ENCODE measurements around the gene SETD1A.
"Not testable (repeated sequence)": the region's sequence is repeated elsewhere in the genome, so short reads cannot be mapped to it uniquely, and the experiment has no call there.

Gene SETD1A

DNA sequence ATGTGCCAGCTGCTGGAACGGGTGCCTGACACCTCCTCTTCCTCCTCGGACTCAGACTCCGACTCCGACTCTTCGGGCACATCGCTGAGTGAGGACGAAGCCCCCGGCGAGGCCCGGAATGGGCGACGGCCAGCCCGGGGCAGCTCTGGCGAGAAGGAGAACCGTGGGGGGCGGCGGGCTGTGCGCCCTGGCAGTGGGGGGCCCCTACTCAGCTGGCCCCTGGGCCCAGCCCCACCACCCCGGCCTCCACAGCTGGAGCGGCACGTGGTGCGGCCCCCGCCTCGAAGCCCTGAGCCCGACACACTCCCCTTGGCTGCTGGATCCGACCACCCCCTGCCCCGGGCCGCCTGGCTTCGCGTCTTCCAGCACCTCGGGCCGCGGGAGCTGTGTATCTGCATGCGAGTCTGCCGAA is 27.4 kb upstream of the SETD1A start:
- DNase-seq = no peak

DNA sequence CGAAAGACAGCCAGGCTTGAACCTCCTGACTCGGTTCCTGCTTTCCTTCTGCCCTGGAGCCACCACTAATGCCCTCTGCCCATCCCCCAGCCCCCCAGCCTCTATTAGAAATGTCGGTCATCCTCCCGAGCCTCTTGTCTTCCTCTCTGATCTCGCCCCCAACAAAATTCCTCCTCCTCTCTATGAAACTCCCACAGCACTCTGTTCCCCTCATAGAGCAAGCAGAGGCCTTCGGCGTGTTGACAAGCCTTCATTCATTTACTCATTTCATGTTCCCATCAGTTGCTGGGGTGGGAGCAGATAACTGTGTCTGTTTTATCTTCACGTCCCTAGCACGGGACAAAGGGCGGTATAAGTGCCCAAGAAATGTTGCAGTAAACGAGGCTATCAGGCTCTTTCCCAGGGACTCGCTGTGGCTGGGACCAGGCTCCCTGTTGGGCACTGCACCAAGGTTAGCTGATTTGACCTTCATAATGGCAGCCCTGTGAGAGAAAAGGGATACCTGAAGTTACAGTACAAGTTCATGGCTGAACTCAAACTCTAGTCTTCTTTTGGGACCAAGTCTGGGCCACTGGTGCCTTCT is 26.4 kb upstream of the SETD1A start:
- DNase-seq = no peak

DNA sequence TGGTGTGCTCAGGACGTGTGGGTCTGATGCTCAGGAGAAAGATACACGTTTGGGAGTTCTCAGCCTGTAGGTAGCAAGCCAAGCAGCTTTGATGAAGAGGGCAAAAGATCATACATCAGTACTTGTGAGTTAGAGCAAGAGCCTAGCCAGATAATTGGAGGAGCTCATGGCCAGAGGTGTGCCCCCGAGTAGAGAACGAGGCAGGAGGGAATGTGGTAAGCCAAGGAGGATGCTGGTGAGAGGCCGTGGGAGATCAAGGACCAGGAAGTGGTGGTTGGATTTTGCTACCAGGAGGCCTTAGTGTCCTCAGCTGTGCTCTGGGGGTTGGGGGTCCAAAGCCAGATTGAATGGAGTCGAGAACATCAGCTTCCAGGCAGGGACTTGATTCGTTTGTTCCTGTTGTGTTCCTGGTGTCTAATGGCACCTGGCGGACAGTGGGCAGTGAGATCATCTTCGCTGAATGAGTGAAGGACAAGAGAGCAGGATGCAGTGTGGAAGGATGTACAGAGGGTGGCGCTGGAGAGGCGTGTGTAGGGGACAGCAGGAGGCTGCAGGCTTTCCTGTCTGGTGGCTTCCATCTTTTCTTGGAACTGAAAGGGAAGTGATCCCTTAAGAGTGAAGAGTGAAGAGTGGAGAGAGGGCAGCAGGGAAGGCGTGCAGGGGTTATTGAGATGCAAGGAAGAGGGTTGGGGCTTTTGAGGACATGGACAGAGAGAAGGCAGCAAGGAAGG is 22.6 kb upstream of the SETD1A start:
- DNase-seq = no peak

DNA sequence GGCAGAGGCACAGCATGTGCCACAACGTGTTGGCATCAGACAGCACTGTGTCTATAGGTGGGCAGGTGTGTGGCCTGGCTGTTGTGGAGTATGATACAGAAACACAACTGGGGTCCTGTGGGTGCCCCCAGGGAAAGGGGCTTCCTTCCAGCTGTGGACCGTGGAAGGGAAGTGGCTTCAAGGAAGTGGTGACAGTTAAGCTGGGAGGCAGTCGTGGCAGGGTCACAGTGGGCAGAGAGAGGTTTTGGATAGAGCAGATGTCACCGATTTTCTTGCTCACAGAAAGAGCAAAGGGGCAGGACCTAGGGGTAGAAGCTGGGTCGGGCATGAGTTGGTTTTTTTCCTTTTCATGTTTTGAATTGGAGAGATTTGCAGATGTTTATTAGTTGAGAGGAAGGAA is 19.9 kb upstream of the SETD1A start:
- DNase-seq = no peak

DNA sequence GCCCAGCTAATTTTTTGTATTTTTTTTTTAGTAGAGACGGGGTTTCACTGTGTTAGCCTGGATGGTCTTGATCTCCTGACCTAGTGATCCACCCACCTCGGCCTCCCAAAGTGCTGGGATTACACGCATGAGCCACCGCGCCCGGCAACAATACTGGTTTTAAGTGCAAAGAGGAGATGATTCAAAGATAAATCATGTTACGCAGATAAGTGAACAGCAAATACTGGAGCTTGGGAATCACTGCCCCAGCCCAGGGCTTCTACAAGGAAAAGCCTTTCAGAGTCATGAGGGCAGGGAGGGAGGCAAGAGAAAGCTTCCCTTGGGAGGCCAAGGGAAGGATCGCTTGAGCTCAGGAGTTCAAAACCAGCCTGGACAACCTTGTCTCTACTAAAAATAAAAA is 18.0 kb upstream of the SETD1A start:
- DNase-seq = not testable (repeated sequence)

DNA sequence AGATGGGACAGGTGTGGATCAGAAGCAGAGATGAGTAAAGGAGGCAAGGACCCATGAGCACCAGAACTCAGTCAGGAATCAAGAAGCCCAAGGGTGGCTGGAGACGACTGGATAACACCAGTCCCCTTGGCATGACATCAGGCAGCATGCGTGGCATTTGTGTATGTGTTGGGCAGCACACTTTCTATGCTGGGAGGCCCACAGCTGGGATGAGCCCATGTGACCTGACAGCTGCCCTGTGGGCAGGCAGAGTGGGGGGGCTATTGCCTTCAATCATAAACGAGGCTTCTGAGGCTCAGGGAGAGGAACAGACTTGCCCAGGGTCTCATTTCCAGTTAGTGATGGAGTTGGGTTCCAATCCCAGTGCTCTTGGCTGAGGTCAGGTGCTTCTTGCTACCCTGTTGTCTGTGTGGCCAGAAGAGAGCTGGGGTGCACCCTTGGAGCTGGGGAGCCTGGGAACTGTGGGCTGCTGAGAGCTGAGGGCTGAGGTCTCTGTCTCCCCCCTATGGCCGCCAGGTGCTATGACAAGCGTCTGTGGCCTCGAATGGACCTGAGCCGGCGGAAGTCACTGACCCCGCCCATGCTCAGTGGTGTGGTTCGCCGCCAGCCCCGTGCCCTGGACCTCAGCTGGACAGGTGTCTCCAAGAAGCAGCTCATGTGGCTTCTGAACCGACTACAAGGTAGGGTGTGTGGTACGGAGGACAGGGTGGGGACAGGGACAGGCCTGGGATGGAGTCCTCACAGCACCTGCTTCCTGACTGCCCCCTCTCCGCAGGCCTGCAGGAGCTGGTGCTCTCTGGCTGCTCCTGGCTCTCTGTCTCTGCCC is 15.7 kb upstream of the SETD1A start:
- no peak for DNase-seq

DNA sequence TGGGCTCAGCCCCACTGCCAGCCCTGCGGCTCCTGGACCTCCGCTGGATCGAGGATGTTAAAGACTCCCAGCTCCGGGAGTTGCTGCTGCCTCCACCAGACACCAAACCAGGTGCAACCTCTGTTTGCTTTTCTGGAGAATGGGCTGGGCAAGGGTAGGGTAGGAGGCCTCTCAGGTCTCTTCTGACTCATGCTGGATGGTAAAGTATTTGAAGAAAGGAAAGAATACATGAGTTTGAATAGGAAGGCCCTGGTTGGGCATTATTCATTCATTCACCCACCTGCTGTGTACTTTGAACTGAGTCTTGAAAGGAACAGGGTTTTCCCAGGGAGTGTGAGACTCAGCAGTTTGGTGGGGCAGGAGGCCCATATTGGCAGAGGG is 15.1 kb upstream of the SETD1A start:
- no peak for DNase-seq

DNA sequence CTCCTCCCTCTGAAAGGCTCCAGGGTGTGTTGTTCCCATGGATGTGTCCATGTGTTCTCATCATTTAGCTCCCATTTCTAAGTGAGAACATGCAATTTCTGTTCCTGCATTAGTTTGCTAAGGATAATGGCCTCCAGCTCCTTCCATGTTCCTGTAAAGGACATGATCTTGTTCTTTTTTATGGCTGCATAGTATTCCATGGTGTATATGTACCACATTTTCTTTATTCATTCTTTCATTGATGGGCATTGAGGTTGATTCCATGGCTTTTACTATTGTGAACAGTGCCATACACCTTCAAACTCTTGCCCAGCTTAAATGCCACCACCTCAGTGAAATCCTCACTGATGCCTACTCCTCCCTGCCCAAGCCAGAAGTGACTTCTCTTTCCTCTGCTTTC is 13.2 kb upstream of the SETD1A start:
- no peak for DNase-seq

DNA sequence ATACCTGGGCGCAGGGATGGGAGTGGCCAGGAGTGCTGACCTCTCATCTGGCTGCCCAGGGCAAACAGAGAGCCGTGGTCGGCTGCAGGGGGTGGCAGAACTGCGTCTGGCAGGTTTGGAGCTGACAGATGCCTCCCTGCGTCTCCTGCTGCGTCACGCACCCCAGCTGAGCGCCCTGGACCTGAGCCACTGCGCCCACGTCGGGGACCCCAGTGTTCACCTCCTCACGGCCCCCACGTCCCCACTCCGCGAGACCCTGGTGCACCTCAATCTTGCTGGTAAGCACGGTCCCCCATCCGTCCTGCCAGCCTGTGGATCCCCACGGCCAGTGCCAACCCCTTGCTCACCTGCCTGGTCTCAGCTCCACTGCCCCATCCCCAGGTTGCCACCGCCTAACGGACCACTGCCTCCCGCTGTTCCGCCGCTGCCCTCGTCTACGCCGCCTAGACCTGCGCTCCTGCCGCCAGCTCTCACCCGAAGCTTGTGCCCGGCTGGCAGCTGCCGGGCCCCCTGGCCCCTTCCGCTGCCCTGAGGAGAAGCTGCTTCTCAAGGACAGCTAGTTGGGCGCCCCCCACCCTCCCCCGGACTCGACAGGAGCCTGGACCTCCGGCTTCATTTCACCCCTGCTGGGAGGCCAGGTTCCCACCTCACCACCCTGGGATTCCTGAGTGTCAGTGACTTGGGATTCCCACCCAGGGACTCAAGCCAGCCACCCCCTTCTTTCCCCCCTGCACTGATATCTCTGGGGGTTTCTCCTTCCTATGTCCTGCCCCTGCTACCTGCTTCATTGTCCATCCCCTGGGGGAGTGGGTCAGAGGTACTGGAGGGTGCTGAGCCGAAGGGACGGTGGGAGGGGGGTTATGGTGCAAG is 10.6 kb upstream of the SETD1A start:
- no peak for DNase-seq

DNA sequence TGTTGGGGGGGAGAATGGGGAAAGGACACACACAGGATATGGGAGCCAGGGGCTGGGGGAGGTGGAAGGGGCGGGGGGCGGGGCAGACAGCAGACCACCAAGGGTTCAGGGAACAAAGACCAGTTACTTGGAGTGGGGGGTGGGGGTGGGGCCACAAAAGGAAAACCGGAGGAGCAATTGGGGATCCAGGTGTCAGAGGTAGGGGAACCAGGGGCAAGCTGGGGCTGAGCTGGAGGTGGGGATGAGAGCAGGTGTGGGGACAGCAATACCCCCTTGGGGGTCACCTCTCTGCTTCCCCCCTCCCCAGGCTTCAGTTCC is 10.1 kb upstream of the SETD1A start:
- DNase-seq = no peak

DNA sequence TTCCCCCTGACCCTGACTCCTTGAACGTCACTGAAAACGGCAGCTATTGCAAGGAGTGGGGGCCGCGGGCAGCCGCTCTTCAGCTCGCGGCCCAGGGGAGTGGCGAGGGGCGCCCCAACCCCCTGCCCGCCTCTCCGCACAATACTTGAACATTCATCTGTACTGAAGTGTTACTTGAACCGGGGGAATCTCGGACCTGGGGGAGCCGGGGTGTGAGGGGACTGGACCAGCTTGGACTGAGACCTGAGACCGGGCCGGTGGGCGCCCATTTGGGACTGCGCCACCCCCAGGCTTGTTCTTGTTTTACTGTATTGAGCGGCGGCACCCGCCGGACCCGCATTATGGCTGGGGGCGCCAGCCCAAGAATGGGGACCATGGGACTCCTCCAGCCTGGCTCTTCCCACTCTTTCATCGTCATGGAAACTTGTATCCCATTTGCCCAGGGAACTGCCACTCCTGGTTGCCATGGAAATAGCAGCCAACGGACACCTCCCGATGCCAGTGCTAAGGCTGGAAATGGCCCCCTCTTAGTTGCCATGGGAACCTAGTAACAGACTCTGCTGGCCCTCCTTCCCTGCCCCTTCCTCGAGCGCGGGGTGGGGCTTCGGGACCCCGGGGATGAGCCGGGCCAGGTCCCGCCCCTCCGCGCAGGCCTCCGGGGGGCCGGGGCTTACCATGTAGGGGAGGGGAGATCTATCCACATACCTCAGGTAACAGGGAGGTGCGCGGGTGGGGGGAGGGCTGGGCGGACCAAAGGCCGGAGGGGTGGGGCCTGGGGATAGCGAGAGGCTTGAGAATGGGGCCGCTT is 9.5 kb upstream of the SETD1A start:
- DNase-seq = no peak

DNA sequence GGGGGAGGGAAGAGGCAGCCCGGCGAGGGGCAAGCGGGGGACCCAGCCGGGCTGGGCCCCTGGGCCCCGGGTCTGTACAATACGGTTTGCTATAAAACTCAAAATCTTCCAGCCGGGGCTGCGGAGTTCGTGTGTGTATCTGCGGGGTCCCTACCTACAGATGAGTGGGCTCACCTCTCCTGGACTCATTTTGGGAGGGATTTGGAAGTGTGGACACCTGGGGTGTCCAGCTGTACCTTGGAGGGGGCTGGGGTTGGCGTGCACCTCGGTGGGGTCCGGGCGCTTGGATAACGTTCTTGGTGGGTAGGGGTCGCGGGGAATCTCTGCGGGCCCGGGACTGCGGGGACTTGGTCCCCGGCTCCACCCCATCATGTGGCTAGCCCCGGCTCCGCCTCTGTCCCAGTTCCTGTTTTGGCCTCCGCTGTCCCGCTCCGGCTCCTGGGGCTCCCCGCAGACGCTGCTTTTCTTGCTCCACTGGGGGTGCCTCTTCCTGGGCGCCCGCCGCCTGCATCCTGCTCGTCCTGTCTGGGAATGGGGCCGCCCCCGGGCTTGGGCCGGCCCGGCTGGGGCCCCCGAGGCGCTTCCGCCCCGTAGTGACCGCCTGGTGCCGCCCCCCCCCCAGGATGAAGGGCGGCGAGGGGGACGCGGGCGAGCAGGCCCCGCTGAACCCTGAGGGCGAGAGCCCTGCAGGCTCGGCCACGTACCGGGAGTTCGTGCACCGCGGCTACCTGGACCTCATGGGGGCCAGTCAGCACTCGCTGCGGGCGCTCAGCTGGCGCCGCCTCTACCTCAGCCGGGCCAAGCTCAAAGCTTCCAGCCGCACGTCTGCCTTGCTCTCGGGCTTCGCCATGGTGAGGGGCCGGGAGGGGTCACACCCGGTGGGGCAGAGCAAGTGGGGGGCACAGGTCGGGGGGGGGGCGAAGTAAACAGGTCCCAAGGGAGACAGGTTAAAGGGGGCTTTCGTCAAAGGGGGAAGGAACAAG is 8.6 kb upstream of the SETD1A start, which contains the start of gene ORAI3:
ORAI3 (plus strand) TSS at position 402 of the 983 bp plus-strand sequence; CDS start at position 624, 222 bp downstream.
- no peak for DNase-seq

DNA sequence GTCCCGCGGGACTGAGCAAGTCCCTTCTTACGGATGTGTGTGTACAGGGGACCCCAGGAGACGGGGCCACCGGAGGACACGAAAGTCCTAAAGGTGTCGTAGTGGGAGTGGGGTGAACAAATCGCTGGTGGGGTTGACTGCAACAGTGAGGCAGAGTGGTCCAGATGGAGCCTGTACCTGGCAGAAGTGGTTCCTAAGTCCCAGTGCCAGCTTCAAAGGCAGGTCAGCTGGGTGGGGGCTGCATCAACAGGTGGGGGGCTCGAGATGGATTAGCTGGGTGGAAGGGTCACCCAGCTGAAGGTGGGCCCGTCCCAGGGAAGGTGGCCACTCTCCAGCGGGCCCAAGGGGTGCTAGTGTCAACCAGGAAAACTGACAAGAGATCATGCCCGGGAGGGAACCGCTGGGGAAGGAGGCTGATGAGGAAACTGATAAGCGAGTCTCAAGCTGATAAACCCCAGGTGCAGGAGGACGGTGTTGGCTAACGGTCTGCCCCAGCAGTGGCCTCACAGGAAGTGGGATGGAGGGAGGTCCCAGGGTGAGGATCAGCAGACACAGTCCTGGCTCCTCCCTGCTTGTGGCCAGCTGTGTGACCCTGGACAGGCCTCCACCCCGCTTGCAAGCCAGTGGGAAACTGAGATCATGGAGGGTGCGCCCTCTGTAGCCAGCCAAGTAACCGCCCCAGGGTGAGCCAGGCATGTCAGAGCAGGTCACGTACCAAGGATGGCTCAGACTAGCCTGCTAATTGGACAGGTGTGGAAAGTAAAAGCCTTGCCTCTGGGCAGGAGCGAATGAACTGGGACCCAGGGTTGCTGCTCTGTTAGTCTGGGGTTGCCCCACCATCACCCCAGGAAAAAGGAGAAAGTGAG is 7.7 kb upstream of the SETD1A start:
- no peak for DNase-seq

DNA sequence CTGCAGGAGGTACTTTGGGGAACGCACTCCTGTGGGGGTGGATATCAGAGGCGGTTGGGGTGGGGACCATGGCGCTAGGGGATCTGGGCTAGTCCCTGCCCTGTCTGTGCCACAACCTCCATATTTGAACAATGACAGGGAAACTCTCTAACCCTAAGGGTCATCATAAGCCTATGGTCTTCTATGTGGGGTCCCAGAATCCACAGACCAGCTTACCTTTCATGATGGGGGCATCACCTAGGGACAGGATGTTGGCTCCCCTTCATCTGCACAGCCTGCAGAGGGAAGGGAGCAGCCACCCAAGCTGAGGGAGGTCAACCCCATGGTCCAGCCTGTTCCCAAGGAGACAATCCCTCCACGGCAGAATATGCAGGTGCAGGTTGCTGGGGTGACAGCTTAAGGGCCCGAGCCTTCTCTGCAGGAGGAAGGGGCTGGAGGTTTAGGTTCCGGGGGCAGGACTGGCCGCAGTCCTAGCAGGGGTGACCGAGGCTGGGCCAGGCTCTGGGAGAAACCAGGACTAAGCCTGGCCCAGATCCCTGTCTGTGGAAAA is 7.0 kb upstream of the SETD1A start:
- no peak for DNase-seq

DNA sequence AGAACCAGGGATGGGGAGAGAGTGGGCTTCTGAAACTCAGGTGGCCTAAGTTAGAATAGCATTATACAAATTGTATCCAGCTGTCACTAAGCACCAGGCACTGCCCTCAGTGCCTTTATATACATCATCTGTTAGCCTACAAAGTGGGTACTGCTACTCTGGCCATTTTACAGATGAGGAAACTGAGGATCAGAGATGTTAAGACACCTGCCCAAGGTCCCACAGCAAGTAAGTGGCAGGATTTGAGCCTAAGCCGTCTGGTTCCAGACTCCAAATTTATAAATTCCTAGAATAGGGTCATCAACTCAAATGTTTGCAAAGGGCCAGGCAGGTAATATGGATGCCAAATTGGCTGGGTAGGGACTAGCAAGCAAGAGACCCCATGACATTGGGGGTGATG is 6.4 kb upstream of the SETD1A start:
- no peak for DNase-seq

DNA sequence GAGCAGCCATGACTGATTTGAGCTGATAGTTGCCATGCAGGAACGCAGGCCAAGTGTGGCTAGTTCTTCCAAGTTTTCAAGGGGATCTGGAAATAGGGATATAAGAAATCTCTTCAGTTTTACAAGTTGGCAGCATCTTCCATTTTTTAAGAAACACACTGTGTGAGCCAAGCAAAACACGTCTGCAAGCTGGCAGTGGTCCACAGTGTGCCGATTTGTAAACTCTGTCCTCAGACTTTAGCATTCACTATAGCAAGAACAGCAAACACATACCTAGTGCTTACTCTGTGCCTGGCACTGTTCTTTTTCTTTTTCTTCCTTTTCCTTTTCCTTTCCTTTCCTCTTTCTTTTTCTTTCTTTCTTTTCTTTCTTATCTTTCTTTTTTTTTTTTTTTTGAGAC is 5.8 kb upstream of the SETD1A start:
- DNase-seq = peak; percentile 13

DNA sequence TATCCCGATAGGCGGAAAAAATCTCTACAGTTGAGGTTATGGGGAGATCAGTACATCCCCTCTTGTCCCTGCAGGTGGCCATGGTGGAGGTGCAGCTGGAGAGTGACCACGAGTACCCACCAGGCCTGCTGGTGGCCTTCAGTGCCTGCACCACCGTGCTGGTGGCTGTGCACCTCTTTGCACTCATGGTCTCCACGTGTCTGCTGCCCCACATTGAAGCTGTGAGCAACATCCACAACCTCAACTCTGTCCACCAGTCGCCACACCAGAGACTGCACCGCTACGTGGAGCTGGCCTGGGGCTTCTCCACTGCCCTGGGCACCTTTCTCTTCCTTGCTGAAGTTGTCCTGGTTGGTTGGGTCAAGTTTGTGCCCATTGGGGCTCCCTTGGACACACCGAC is 4.4 kb upstream of the SETD1A start:
- no peak for DNase-seq

DNA sequence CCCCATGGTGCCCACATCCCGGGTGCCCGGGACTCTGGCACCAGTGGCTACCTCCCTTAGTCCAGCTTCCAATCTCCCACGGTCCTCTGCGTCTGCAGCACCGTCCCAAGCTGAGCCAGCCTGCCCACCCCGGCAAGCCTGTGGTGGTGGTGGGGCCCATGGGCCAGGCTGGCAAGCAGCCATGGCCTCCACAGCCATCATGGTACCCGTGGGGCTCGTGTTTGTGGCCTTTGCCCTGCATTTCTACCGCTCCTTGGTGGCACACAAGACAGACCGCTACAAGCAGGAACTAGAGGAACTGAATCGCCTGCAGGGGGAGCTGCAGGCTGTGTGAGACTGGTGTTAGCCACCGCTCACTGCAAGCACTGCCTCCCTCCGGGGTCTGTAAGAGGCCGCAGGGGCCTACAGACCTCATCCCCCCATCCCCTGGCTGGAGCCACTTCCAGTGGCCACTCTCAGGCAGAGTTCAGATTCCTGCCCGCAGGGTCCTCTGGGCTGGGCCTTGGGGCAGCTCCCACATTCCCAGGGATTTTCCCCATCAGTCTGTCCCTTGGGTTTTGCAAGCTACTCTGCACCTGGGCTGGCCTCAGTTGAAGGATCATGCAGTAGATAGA is 3.9 kb upstream of the SETD1A start:
- DNase-seq = peak; percentile 43

DNA sequence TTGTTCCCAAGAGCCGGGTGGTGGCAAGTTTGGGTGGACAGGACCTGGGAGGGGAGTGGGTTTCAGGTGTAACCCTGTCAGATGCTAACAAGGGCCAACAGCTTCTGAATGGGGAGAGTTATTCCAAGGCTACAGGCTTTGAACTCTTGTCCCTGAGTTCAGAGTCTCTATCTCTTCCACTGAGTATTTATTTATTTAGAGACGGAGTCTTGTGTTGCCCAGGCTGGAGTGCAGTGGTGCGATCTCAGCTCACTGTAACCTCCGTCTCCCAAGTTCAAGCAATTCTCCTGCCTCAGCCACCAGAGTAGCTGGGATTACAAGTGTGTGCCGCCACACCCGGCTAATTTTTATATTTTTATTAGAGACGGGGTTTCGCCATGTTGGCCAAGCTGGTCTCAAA is 2.6 kb upstream of the SETD1A start:
- DNase-seq = no peak
